PC-3 (cell line): ENCODE results near the gene PPL.

Experiments
- CTCF ChIP-seq: fragments of 300-600 bp; sonication (generic); conservative IDR thresholded peaks from 2 replicates; pipeline ENCODE4 v1.5.1; 2017; ENCODE audit warnings: antibody characterized with exemption, low read depth, mild to moderate bottlenecking, low read length
- EZH2 ChIP-seq: fragments of 300-600 bp; sonication (generic); IDR thresholded peaks from one replicate; pipeline ENCODE4 v1.6.1; 2017; ENCODE audit warnings: antibody characterized with exemption, mild to moderate bottlenecking, low read length; ENCODE audit not compliant: unreplicated experiment

GRCh38 chr16:4984174-4984990, 47.4 kb upstream of the PPL start:
- TF ChIP-seq CTCF, result no peak
- no peak for TF ChIP-seq EZH2
